ENCODE data around the gene GSTM2.

Gene GSTM2

DNA sequence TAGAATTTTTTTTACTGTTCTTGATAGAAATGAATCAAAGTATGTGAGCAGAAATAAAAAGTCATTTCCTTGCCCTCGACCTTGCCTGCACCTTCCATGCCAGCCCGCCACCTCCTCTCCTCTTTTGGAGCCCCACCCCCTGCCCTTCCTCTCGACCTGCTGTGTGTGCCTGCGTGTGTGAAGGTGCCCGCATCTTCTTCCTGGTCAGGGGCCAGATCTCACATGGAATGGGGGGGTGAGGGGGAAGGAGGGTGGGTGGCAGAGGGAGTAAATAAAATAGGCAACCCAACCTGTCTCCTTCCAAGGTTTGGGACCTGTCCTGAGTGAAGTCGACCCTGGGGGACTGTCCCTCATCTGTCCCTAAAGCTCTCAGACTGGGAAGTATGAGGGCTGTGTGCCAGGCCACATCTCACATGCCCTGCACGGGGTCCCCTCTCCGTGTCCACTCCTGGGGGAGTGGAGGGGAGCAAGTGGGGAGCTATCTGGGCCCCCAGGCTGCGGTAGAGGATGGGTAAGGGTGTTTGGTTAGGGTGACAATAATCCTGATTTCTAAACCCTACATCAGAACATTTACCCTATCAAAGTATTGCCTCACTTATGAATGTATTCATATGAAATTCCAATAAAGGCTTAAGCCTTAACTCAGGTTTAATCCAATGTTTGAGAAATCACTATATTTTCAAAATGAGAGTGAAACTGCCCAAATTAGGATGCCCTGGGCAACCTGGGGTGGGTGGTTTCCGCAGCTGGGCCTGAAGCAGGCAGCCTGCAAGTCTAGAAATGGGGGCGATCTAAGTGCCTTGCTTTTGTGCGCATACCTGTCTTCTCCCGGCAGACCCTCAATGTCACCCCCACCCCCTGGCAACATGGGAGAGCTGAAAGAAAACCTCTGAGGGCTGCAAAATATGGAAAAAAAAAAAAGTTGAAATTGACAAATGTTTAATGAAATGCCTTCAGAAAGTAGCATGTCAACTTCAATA, 32.8 kb upstream of the GSTM2 start:
- Mint-ChIP-seq H3K36me3 (peaks cover 11% of the 10 kb centered on the region), H3K9me3 (no peaks in the 10 kb centered on the region), H3K4me3 (no peak overlapping the region), H3K4me1 (peaks cover 19% of the 10 kb centered on the region), H3K27me3 (peaks cover 22% of the 10 kb centered on the region), H3K27ac (no peak overlapping the region)
- CTCF ChIA-PET = interaction anchor here (7.2 to 12.4 kb wide), 3 partner anchors 92 to 139 kb away, joined by 103 to 326 read pairs (median 145); partner anchors contain the start of gene GPR61
- no peak for DNase-seq

- H3K27ac Mint-ChIP-seq = no peak overlapping the region
- H3K36me3 Mint-ChIP-seq = peaks cover 9% of the 10 kb centered on the region
- peaks cover 26% of the 10 kb centered on the region for H3K27me3 Mint-ChIP-seq
- H3K9me3 Mint-ChIP-seq = no peaks in the 10 kb centered on the region
- peaks cover 19% of the 10 kb centered on the region for H3K4me1 Mint-ChIP-seq
- no peak for DNase-seq
- H3K4me3 Mint-ChIP-seq = no peak overlapping the region
- CTCF ChIA-PET = interaction anchor here (0.6 to 12.4 kb wide), 4 partner anchors 10 to 138 kb away, joined by 3 to 326 read pairs (median 74); partner anchors contain the start of genes GNAI3 and GPR61
Measured at GRCh38 chr1:109635862-109636200, 32.0 kb upstream of the GSTM2 start.

DNA sequence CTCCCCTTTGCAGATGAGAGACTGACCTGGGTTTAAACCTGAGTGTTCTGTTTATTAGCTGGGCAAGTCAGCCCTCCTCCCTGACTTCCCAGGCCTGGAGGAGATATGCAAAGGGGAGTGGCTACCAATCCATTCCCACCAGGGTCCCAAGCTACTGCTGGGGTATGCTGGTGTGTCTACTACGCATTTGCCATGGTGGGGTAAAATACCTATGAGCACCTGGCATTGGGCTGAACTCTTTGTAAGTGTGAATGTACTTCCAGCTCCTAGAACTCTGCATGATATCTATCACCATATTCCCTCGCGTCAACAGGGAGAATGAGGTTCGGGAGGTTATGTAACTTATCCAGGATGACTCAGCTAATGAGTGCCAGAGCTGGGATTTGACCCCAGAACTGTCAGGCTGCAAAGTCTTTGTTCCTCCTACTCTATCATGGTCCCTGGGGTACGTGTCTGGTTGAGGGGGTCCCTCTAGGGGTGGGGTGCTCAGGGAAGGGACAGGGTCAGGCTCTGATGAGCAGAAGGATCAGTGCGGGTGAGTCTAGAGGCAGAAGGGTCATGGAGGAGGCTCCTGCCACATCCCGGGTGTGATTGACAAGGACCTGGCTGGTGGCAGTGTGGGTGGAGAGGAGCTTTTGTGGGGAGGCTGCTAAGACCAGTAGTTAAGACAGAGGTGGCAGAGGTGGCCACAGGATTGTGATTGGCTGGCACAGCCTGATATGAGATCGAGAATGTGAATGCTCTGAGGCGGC, 31.5 kb upstream of the GSTM2 start:
- CTCF ChIA-PET = interaction anchor here (0.6 to 12.4 kb wide), 8 partner anchors 10 to 597 kb away, joined by 3 to 326 read pairs (median 4); partner anchors contain the start of genes AHCYL1, GNAI3 and GPR61
- Mint-ChIP-seq H3K4me1 (peaks cover 19% of the 10 kb centered on the region), H3K9me3 (no peaks in the 10 kb centered on the region), H3K27me3 (peaks cover 31% of the 10 kb centered on the region), H3K4me3 (no peak overlapping the region), H3K27ac (no peak overlapping the region), H3K36me3 (peaks cover 5% of the 10 kb centered on the region)
- no peak for DNase-seq

GRCh38 chr1:109637446-109637845, 30.4 kb upstream of the GSTM2 start:
- H3K27ac Mint-ChIP-seq = no peak overlapping the region
- CTCF ChIA-PET = interaction anchor here (1.1 to 12.4 kb wide), 6 partner anchors 13 to 347 kb away, joined by 3 to 326 read pairs (median 69); partner anchors contain the start of genes AHCYL1, GNAI3 and GPR61

DNA sequence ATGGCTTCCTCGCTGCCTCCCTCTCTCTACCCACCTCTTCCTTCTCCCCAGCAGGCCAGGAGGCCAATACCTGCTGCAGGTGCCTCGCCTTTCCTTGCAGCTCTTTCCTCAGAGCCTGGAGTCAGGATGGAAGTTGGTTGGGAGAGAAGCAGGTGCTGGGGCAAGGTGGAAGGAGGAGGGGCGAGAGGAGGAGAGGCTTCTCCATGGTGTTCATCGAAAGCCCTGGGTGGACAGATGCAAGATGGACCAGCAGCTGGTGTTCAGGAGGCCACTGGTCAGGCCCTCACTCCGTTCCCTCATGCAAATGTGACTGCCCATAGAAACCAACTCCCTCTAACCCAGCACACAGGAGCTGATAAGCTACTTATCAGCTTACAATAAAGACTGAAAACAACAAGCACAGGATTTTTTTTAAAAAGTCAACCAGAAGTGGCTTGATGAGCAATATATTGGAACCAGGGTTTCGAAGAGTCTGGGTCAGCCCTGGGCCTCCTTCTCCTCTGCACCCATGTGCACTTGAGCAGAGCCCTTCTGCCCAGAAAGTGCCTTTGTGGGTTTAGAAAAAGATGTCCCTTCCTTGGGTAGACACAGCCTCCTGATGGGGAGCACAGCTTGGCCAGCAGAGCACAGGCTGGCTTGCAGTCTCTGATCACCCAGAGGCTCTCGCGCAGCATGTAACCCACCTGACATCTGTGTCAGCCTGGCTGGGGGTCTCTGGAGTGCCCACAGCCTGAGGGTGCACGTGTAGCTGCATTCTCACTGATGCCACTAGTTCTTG, 28.6 kb upstream of the GSTM2 start:
- Mint-ChIP-seq H3K9me3 (no peaks in the 10 kb centered on the region), H3K4me3 (no peak overlapping the region), H3K36me3 (no peaks in the 10 kb centered on the region), H3K27ac (no peak overlapping the region), H3K27me3 (peaks cover 37% of the 10 kb centered on the region), H3K4me1 (peaks cover 28% of the 10 kb centered on the region)
- no peak for DNase-seq
- CTCF ChIA-PET = interaction anchor here (0.7 to 12.4 kb wide), 31 partner anchors 9 to 422 kb away, joined by 3 to 326 read pairs (median 9); partner anchors contain the start of genes AHCYL1, AMPD2, GNAI3 and GNAT2

More at GRCh38 chr1:109637446-109637845, 30.4 kb upstream of the GSTM2 start:
- Mint-ChIP-seq H3K4me1 (peaks cover 19% of the 10 kb centered on the region), H3K36me3 (no peaks in the 10 kb centered on the region), H3K9me3 (no peaks in the 10 kb centered on the region), H3K27me3 (peaks cover 31% of the 10 kb centered on the region), H3K4me3 (no peak overlapping the region)
- no peak for DNase-seq

GRCh38 chr1:109639841-109640184, 28.0 kb upstream of the GSTM2 start:
- H3K36me3 Mint-ChIP-seq = no peaks in the 10 kb centered on the region
- CTCF ChIA-PET = interaction anchor here (0.5 to 12.4 kb wide), 51 partner anchors 9 to 422 kb away, joined by 3 to 326 read pairs (median 4); partner anchors contain the start of genes AHCYL1, AMPD2, GNAI3 and GNAT2
- peaks cover 23% of the 10 kb centered on the region for H3K4me1 Mint-ChIP-seq
- H3K27me3 Mint-ChIP-seq = peaks cover 37% of the 10 kb centered on the region
- H3K9me3 Mint-ChIP-seq = no peaks in the 10 kb centered on the region
- no peak overlapping the region for H3K27ac Mint-ChIP-seq
- no peak overlapping the region for H3K4me3 Mint-ChIP-seq
- no peak for DNase-seq

GRCh38 chr1:109640285-109640865, 27.5 kb upstream of the GSTM2 start:
- H3K4me3 Mint-ChIP-seq = no peak overlapping the region
- CTCF ChIA-PET = interaction anchor here (0.5 to 12.4 kb wide), 53 partner anchors 10 to 421 kb away, joined by 3 to 326 read pairs (median 4); partner anchors contain the start of genes AHCYL1, AMPD2, GNAI3 and GNAT2
- peaks cover 17% of the 10 kb centered on the region for H3K4me1 Mint-ChIP-seq
- DNase-seq = peak; percentile 95
- no peaks in the 10 kb centered on the region for H3K36me3 Mint-ChIP-seq
- H3K9me3 Mint-ChIP-seq = no peaks in the 10 kb centered on the region
- peaks cover 40% of the 10 kb centered on the region for H3K27me3 Mint-ChIP-seq
- no peak overlapping the region for H3K27ac Mint-ChIP-seq

GRCh38 chr1:109641078-109641740, 26.6 kb upstream of the GSTM2 start:
- no peak for DNase-seq
- CTCF ChIA-PET = interaction anchor here (0.8 to 12.4 kb wide), 31 partner anchors 10 to 411 kb away, joined by 3 to 326 read pairs (median 7); partner anchors contain the start of genes AHCYL1, AMPD2, GNAI3 and GNAT2

DNA sequence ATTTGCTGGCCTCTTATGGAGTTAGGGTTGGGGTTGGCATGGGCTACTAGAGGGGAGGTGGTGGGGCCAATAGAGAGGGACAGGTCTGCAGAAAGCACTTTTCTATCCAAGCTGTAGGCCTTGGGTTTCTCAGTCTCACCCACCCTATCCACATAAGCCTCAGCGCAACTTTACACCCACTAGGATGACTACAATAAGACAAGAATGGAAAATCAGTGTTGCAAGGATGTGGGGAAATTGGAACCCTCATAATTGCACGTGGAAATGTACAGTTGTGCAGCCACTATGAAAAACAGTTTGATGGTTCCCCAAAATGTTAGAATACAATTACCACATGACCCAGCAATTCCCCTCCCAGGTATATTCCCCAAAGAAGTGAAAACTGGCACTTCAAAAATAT, 26.0 kb upstream of the GSTM2 start:
- CTCF ChIA-PET = interaction anchor here (1.3 to 12.4 kb wide), 10 partner anchors 9 to 340 kb away, joined by 3 to 326 read pairs (median 37); partner anchors contain the start of genes AHCYL1, GNAI3, GPR61 and GSTM4
- no peak overlapping the region for H3K27ac Mint-ChIP-seq
- no peak overlapping the region for H3K4me3 Mint-ChIP-seq
- no peaks in the 10 kb centered on the region for H3K9me3 Mint-ChIP-seq
- peaks cover 13% of the 10 kb centered on the region for H3K4me1 Mint-ChIP-seq
- H3K36me3 Mint-ChIP-seq = no peaks in the 10 kb centered on the region
- peaks cover 38% of the 10 kb centered on the region for H3K27me3 Mint-ChIP-seq
- no peak for DNase-seq

More at GRCh38 chr1:109641078-109641740, 26.6 kb upstream of the GSTM2 start:
- H3K27ac Mint-ChIP-seq = no peak overlapping the region
- H3K9me3 Mint-ChIP-seq = no peaks in the 10 kb centered on the region
- peaks cover 41% of the 10 kb centered on the region for H3K27me3 Mint-ChIP-seq
- H3K4me3 Mint-ChIP-seq = no peak overlapping the region
- H3K36me3 Mint-ChIP-seq = no peaks in the 10 kb centered on the region
- H3K4me1 Mint-ChIP-seq = peaks cover 13% of the 10 kb centered on the region

GRCh38 chr1:109642626-109643025, 25.2 kb upstream of the GSTM2 start:
- H3K36me3 Mint-ChIP-seq = no peaks in the 10 kb centered on the region
- peaks cover 13% of the 10 kb centered on the region for H3K4me1 Mint-ChIP-seq
- peaks cover 33% of the 10 kb centered on the region for H3K27me3 Mint-ChIP-seq
- H3K27ac Mint-ChIP-seq = no peak overlapping the region
- no peak for DNase-seq
- H3K9me3 Mint-ChIP-seq = no peaks in the 10 kb centered on the region
- CTCF ChIA-PET = interaction anchor here (0.6 to 12.4 kb wide), 11 partner anchors 9 to 339 kb away, joined by 3 to 326 read pairs (median 3); partner anchors contain the start of genes AHCYL1, EPS8L3 and GSTM2
- no peak overlapping the region for H3K4me3 Mint-ChIP-seq

- peaks cover 13% of the 10 kb centered on the region for H3K4me1 Mint-ChIP-seq
- peaks cover 37% of the 10 kb centered on the region for H3K27me3 Mint-ChIP-seq
- CTCF ChIA-PET = interaction anchor here (0.7 to 12.4 kb wide), 11 partner anchors 8 to 338 kb away, joined by 3 to 326 read pairs (median 3); partner anchors contain the start of genes AHCYL1, EPS8L3 and GSTM2
- H3K36me3 Mint-ChIP-seq = no peaks in the 10 kb centered on the region
- H3K4me3 Mint-ChIP-seq = no peak overlapping the region
- peak overlapping the region; percentile 5 for H3K27ac Mint-ChIP-seq
- DNase-seq = peak; percentile 92
- H3K9me3 Mint-ChIP-seq = no peaks in the 10 kb centered on the region
Measured at GRCh38 chr1:109643385-109644230, 24.2 kb upstream of the GSTM2 start.
